Measurements from ENCODE around the gene TSHZ1.
A peak's percentile ranks its signal among the peaks of the same experiment; 100 is the strongest.

Gene TSHZ1

DNA sequence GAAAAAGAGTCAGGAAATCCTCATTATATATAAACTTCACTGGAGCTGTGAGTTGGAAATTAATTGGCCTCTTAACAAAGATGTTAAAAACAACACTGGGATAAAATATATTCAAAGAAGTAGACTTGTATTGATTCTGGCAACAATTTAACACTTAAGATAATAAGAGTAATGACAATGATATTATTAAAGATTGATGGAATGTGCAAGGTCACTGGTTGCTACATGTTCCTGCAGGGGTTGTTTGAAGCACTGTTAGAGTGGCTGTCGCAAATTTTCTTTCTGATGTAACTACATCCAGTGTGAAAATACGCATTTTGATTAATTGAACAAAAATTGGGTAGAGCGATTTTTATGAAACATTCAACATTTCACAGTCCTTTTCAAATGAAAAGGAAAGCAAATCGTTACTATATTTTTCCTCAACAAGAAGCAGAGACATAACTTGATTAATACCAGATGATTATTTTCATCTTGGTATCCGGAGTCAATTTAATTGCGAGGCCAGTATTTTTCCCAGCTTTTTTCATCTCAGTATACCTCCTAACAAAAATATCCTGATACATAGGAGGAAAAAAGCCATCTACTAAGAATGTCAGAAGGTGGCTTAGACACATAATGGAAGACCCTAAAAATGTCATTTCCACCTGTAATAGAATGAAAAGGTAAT, 7.8 kb upstream of the TSHZ1 start:
- H3K27ac ChIP-seq (ENCODE audit: low read depth, low read length): no peak overlapping the region
- H3K27me3 ChIP-seq (ENCODE audit: control insufficient read depth, insufficient read depth, low read length): peaks cover 67% of the 10 kb centered on the region
- peaks cover 28% of the 10 kb centered on the region for H3K4me1 ChIP-seq (ENCODE audit: control insufficient read depth, insufficient read depth, low read length)
- no peaks in the 10 kb centered on the region for H3K36me3 ChIP-seq (ENCODE audit: control insufficient read depth, insufficient read depth, low read length)
- H3K9me3 ChIP-seq (ENCODE audit: control insufficient read depth, insufficient read depth, low read length): no peaks in the 10 kb centered on the region
- no peak overlapping the region for H3K4me3 ChIP-seq (ENCODE audit: low read depth, low read length)
- H3K9ac ChIP-seq (ENCODE audit: low read depth, low read length): no peak overlapping the region

DNA sequence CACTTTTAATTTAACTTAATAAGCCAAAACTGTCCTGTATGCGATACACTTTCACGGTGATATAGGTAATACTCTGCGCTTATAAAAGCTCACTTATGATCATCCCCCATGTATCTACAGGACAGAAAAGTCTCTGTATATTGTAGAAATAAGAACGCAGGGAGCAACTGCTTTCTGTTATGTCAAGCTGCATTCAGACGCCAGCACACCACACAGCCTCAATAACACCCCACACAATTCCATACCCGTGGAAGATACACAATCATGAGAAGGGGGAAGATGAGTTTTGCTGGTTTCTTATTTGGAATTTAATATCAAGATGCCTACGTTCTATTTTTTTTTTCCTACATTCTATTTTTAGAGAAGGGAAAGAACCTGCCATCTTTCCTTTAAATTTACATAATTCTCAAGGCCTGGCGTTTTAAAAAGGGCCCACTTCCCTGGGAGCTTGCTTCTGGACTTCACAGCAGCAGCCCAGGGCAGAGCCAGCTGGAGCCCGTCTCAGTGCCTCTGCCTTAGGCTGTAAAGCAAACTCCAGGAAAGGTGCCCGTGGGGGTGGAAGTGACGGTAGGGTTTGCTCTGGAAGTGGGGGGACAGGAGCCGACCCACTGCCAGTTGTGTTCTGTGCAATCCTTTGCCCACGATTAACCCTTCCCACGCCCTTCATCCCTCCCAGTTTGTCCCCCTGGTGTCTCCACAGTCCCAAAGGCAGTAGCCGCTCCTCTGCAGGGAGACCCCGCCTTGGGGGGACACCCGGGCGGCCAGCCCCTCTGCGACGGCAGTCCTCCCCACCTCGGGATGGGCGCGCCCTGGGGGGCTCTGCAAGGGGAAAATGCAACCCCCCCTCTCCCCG, 7.0 kb upstream of the TSHZ1 start:
- H3K27me3 ChIP-seq (ENCODE audit: control insufficient read depth, insufficient read depth, low read length): peaks cover 73% of the 10 kb centered on the region
- peaks cover 31% of the 10 kb centered on the region for H3K4me1 ChIP-seq (ENCODE audit: control insufficient read depth, insufficient read depth, low read length)
- no peaks in the 10 kb centered on the region for H3K36me3 ChIP-seq (ENCODE audit: control insufficient read depth, insufficient read depth, low read length)
- H3K27ac ChIP-seq (ENCODE audit: low read depth, low read length): no peak overlapping the region
- no peaks in the 10 kb centered on the region for H3K9me3 ChIP-seq (ENCODE audit: control insufficient read depth, insufficient read depth, low read length)
- peak overlapping the region; percentile 53 for H3K4me3 ChIP-seq (ENCODE audit: low read depth, low read length)
- no peak overlapping the region for H3K9ac ChIP-seq (ENCODE audit: low read depth, low read length)

DNA sequence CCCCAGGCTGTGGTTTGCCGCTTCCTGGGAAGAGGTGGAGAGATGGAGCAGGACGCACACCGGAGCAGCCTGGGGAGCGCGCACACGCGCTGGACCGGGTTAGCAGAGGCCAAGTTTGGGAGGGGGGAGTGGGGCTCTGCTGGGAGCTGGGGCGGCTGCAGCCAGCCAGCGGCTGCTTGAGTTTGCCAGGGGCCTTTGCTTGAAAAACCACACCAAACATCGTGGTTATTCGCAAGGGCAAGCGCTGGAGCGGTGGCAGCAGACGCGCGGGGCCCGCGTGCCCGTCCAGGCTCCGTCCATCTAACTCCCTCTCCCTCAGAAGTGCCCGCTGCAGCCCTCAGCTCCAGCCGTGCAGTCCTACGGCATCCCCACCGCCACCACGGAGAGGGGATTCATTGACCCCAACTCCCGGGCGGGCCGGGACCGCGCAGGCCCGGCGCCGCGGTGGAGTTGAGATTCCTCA, 6.3 kb upstream of the TSHZ1 start:
- Histone ChIP-seq H3K9ac (ENCODE audit: low read depth, low read length) (no peak overlapping the region), H3K27ac (ENCODE audit: low read depth, low read length) (no peak overlapping the region), H3K4me3 (ENCODE audit: low read depth, low read length) (peak overlapping the region; percentile 53), H3K27me3 (ENCODE audit: control insufficient read depth, insufficient read depth, low read length) (peaks cover 73% of the 10 kb centered on the region), H3K9me3 (ENCODE audit: control insufficient read depth, insufficient read depth, low read length) (no peaks in the 10 kb centered on the region), H3K4me1 (ENCODE audit: control insufficient read depth, insufficient read depth, low read length) (peaks cover 31% of the 10 kb centered on the region), H3K36me3 (ENCODE audit: control insufficient read depth, insufficient read depth, low read length) (no peaks in the 10 kb centered on the region)

DNA sequence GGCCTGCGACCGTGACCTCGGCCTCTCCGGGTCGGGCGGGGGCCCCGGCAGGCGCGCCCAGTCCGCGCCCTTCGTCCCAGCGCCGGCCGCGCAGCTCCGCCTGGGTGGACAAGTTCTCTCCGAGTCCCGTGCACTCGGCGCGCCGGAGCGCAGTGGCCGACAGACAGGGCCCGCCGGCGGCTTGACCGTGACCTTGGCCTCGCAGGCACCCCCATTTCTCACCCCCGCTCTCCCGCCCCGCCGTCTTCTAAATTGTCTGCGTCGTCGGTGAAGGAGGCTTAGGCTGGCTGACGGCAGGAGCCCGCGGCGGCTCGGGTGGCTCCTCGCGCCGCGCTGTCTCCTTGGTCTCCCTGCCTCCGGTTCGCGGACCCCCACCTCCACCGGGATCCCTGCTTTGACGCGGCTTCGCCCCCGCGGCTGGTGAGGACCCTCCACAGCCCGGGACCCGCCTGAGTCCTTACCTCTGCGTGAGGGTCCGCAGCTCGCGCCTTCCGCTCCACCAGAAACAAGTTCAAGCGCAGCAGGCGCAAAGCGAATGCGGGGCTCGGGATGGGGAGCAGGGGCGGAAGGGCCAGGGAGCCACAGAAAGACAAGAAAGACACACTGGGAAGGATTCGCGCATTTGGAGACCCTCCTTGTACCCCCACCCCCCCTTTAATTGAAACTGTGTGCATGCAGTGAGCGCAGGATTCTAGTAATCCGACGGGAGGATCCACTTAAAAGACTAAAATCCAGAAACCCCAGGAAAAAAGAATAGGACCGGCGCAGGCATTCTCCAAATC, 5.7 kb upstream of the TSHZ1 start:
- no peaks in the 10 kb centered on the region for H3K9me3 ChIP-seq (ENCODE audit: control insufficient read depth, insufficient read depth, low read length)
- peaks cover 31% of the 10 kb centered on the region for H3K4me1 ChIP-seq (ENCODE audit: control insufficient read depth, insufficient read depth, low read length)
- no peak overlapping the region for H3K27ac ChIP-seq (ENCODE audit: low read depth, low read length)
- peaks cover 78% of the 10 kb centered on the region for H3K27me3 ChIP-seq (ENCODE audit: control insufficient read depth, insufficient read depth, low read length)
- H3K9ac ChIP-seq (ENCODE audit: low read depth, low read length): no peak overlapping the region
- H3K36me3 ChIP-seq (ENCODE audit: control insufficient read depth, insufficient read depth, low read length): no peaks in the 10 kb centered on the region
- H3K4me3 ChIP-seq (ENCODE audit: low read depth, low read length): peak overlapping the region; percentile 53

DNA sequence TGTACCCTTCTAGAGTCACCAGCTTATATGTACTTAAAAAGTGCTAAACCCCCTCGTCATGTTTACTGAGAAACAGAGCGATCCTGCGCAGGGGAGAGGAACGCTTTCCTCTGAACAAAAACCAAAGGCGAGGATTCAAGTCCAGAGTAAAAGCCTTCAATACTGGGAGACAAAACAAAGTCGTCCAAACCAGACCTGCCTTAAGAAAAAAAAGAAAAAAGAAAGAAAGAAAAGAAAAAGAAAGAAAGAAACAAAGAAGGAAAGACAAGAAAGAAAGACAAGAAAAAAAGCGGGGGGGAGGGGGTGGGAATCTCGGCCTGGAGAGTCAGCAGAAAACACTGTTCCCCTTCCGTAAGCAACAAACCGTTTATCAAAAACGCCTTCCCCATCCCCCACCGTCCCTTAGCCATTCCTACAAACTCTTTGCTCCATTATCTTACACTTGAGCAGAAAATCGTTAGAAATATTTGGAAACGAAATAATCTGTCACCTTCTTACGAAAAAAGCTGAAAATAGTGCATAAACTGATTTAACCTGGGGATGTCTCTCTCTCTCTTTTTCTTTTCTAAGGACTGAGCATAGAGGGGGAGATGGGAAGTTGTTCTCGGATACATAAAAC, 5.0 kb upstream of the TSHZ1 start:
- peak overlapping the region; percentile 53 for H3K4me3 ChIP-seq (ENCODE audit: low read depth, low read length)
- H3K27me3 ChIP-seq (ENCODE audit: control insufficient read depth, insufficient read depth, low read length): peaks cover 85% of the 10 kb centered on the region
- no peak overlapping the region for H3K9ac ChIP-seq (ENCODE audit: low read depth, low read length)
- peaks cover 36% of the 10 kb centered on the region for H3K4me1 ChIP-seq (ENCODE audit: control insufficient read depth, insufficient read depth, low read length)
- no peak overlapping the region for H3K27ac ChIP-seq (ENCODE audit: low read depth, low read length)
- no peaks in the 10 kb centered on the region for H3K36me3 ChIP-seq (ENCODE audit: control insufficient read depth, insufficient read depth, low read length)
- no peaks in the 10 kb centered on the region for H3K9me3 ChIP-seq (ENCODE audit: control insufficient read depth, insufficient read depth, low read length)

DNA sequence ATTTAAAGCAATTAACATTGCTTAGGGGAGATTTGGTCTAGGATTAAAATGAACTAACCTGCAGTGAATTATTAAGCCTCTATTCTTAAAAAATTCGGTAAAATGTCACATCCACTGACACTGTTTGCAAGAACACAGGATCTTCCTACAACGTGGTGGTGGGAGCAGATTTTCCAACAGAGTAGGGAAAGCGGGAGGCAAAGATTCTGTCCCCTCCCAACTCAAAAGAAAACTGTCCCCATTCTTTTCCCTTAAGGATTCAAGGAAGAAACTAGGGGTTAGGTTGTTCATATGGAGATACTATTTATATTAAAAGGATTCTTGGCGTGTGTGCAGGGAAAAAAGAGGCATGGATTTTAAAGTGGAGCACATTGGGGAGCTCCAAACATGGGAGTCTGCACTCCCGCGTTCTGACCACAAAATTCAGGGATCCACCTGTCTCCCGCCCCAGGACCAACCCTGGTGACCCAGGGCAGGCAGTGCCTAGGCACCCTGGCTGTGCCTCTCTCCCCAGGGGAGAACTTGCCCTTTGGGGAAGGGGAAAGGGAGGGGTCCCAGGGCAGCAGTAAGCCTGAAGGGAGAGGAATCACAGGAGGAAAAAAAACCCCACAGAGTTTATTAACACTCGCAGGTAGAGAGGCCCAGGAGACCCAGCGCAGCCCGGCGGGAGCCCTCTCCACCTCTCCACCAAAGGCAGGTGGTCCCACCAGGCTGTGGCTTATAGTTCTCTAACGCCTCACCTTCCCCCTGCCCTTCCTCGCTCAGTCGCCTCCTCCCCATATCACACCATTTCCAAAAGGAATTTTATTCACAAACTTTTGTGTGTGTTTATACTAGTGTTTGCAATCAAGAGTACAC, 3.9 kb upstream of the TSHZ1 start:
- peaks cover 36% of the 10 kb centered on the region for H3K4me1 ChIP-seq (ENCODE audit: control insufficient read depth, insufficient read depth, low read length)
- no peaks in the 10 kb centered on the region for H3K36me3 ChIP-seq (ENCODE audit: control insufficient read depth, insufficient read depth, low read length)
- peaks cover 86% of the 10 kb centered on the region for H3K27me3 ChIP-seq (ENCODE audit: control insufficient read depth, insufficient read depth, low read length)
- no peaks in the 10 kb centered on the region for H3K9me3 ChIP-seq (ENCODE audit: control insufficient read depth, insufficient read depth, low read length)
- no peak overlapping the region for H3K27ac ChIP-seq (ENCODE audit: low read depth, low read length)
- H3K4me3 ChIP-seq (ENCODE audit: low read depth, low read length): peak overlapping the region; percentile 73
- H3K9ac ChIP-seq (ENCODE audit: low read depth, low read length): no peak overlapping the region

DNA sequence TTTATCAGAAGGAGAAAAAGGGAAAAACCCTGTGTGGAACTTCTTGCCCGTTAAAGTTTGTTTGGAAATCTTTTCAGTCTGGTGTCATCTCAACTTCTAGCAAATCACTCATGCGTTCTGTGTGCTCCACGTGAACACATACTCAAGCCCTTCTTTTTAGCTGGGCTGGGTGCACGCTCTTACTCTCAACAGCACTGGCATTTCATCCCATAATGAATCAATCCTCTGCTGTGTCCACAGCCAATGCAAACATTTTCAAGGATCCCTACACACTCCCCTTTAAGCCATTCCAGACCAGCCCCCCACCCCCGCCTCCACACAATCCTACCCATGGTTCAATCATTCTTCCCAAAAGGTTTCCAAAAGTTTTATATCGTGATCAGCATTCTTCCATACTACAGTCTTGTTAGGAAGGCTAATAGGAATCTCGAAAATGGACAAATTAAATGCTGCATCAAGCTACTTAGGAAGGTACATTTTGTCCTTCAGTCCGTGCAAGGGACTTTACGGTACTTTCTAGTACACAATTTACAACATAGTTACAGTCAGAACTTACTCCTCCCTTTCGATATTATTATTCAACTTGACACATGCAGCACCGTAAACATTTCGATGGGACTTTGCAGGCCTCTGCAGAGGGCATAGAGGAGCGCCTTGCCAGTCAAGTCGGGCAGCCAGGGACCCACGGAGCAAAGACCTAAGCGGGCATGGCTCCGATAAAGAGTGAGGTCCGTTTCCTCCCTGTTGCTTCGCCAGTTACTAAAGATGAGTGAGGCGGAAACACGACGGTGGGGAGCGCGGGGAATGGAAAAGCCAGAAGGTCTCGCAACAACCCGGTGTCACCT, 3.1 kb upstream of the TSHZ1 start:
- Histone ChIP-seq H3K4me3 (ENCODE audit: low read depth, low read length) (peak overlapping the region; percentile 73), H3K4me1 (ENCODE audit: control insufficient read depth, insufficient read depth, low read length) (peaks cover 36% of the 10 kb centered on the region), H3K9me3 (ENCODE audit: control insufficient read depth, insufficient read depth, low read length) (no peaks in the 10 kb centered on the region), H3K36me3 (ENCODE audit: control insufficient read depth, insufficient read depth, low read length) (no peaks in the 10 kb centered on the region), H3K27ac (ENCODE audit: low read depth, low read length) (no peak overlapping the region), H3K27me3 (ENCODE audit: control insufficient read depth, insufficient read depth, low read length) (peaks cover 86% of the 10 kb centered on the region), H3K9ac (ENCODE audit: low read depth, low read length) (no peak overlapping the region)

DNA sequence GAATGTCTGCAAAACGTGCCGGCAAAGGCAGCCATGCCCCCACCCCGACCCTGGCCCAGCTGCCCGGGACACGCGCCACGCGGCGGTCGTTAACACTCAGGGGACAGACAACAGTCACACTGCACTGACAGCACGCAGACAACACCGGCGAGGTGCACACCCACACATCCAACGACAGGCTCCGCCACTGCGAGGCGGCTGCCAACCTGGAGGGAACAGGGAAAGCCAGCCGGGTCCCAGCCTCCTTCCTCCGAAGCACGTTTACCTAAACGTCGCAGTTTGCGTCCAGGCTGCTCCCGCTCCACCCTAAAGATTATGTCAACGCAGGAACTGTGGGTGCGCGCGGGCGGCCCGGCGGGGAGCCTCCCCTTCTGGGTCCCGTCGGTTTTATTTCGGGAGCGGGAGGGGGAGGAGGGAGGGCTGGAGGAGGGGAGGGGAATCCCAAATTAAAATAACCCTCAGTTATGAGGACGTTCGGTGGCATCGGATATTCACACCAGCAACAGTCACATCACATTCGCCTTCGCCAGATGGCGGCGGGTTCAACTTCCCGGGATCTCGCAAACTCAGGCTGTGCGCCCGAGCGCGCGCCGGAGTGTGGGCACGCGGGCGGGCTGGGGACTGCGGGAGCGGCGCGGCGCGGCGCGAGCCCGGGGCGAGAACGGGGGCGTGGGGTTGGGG, 2.3 kb upstream of the TSHZ1 start:
- peaks cover 86% of the 10 kb centered on the region for H3K27me3 ChIP-seq (ENCODE audit: control insufficient read depth, insufficient read depth, low read length)
- no peaks in the 10 kb centered on the region for H3K9me3 ChIP-seq (ENCODE audit: control insufficient read depth, insufficient read depth, low read length)
- H3K9ac ChIP-seq (ENCODE audit: low read depth, low read length): no peak overlapping the region
- H3K4me3 ChIP-seq (ENCODE audit: low read depth, low read length): peak overlapping the region; percentile 73
- no peak overlapping the region for H3K27ac ChIP-seq (ENCODE audit: low read depth, low read length)
- peaks cover 36% of the 10 kb centered on the region for H3K4me1 ChIP-seq (ENCODE audit: control insufficient read depth, insufficient read depth, low read length)
- H3K36me3 ChIP-seq (ENCODE audit: control insufficient read depth, insufficient read depth, low read length): no peaks in the 10 kb centered on the region

DNA sequence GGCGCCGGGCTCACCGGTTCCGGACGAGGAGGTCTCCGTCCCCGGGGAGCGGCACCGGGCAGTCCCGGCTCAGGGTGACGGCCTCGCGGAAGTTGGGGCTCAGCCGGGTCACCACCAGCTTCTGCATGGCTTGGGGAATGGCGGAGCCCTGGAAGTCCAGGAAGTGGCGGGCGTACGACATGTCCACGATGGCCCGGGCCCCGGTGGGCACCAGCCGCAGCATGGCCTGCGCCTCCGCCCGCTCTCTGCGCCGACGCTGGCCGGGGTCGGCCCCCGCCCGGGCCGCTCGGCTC, 1.8 kb upstream of the TSHZ1 start:
- H3K27ac ChIP-seq (ENCODE audit: low read depth, low read length): no peak overlapping the region

More for the DNA sequence above, 1.8 kb upstream of the TSHZ1 start:
- Histone ChIP-seq H3K4me1 (ENCODE audit: control insufficient read depth, insufficient read depth, low read length) (peaks cover 36% of the 10 kb centered on the region), H3K9ac (ENCODE audit: low read depth, low read length) (no peak overlapping the region), H3K9me3 (ENCODE audit: control insufficient read depth, insufficient read depth, low read length) (no peaks in the 10 kb centered on the region), H3K27me3 (ENCODE audit: control insufficient read depth, insufficient read depth, low read length) (peaks cover 86% of the 10 kb centered on the region), H3K4me3 (ENCODE audit: low read depth, low read length) (peak overlapping the region; percentile 73), H3K36me3 (ENCODE audit: control insufficient read depth, insufficient read depth, low read length) (no peaks in the 10 kb centered on the region)

Data from HUES48 (cell line).